Stimulated activated CD4-positive, alpha-beta T cell treated with anti-CD3 and anti-CD28 coated beads, TNF-alpha, amount 100 ng/mL, for 24 hours (primary cell): Measurements from ENCODE around the gene ATP9A.

Experiments used
- DNase-seq, 3 experiments: peaks; one replicate each; pipeline ENCODE4 v3.0.0-alpha.2; 2020; ENCODE audit warnings: low read depth in 3 of 3

Gene ATP9A

DNA sequence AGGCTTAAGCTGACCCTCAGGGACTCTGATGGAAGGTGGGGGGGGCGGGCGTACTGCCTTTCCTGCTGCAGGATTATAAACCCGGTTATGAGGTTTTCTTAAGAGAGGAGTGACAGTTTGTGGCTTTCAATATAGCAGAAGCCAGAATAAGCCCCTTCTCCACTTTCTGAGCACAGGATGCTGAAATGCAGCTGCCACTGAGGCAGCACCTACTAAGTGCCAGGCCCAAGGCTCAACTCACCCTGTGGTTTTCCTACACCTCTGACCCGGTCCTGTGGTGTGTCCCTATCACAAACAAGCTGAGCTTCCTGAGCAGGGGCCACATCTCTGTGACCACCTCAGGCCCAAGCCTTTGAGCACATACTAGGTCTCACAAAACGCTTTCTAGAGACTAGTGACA lies 166.1 kb downstream of the ATP9A start:
- no peak for DNase-seq

DNA sequence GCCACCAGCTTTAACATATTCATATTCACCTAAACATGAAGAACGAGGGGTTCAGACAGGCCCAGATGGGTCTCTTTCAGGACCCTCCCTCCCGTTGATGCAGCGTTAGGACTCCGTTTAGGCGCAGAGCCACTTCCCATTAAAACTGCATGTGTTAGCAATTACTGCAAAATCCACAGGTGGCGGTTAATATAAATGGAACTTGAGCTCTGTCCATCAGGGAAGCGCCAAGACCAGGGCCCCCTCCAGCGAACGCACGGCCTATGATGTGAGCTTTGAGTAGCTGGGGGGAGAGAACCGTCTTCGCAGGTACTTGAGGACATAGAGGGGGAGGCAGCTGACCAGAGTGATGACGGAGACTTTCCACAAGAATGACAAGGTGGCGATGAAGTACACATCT lies 167.2 kb downstream of the ATP9A start:
- no peak for DNase-seq

DNA sequence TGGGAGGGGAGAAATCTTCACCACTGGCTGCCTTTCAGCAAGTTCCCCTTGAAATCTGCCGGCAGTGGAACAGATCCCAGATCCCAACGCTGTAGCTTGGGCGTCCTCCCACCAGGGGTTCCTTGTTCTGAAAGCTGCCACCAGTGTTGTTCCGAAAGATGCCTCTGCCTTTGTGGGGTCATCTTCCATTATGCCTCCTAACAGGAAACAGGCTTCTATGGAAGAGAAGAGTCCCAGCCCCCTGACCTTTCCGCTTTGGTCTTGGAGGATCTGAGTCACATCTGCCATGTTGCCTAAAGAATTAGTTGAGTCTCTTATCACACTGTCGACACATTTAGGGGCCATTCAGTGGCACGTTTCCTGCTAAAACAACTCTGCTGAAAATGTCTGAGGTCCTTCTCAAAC lies 168.2 kb downstream of the ATP9A start:
- DNase-seq = no peak

DNA sequence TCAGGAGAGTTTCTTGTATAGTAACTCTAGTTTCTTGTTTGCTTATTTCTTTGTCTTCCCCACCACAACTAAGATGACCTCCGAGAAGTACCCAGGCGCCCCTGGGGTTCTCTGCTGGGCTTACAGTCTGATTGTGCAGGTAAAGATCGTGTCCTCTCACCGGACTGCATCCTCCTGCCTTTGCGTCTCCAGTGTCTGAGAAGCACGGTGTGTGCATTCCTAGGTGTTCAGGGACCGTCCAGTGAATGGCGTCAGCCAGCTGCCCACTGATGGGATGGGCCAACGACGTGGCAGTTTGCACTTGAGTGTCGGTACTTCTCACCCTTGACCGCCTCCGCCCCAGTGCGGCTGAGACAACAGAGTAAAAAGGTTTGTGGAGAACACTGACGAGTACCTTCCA lies 169.6 kb downstream of the ATP9A start:
- no peak for DNase-seq

DNA sequence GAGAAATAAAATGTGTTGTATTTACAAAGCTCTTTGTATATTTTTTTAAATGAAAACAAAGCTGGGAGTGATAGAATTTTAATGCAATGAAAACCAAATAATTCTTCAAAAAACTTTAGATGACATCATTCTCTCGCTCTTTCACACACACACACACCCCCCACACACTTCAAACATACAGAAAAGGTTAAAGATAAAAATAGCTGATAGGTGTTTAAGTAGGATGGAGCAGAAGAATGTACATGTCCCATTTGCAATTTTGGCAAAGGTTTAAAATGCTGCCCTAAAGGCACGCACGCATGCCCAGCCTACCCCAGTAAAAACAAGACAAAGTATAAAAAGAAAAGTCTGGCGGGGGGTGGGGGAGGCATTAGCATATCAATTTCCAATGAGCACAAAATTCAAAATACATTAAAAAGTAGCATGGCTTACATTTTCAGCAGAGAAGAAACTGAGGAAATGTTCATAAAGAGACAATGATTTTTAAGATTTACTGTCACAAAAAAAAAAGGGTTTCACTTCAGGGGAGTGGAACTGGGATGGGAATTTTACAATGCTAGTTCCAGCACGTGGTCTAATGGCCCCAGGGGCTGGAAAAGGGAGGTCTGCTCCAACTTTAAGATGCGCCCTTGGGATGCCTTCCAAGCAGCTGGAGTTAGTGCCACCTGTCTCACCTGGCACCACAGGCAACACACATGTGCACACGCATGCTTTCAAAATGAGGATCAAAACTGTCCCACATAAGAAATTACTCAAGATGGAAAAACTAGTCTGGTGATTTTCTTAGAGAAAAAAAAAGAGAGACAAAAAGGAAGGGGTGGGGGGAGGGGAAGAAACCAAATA lies 170.6 kb downstream of the ATP9A start:
- no peak for DNase-seq

DNA sequence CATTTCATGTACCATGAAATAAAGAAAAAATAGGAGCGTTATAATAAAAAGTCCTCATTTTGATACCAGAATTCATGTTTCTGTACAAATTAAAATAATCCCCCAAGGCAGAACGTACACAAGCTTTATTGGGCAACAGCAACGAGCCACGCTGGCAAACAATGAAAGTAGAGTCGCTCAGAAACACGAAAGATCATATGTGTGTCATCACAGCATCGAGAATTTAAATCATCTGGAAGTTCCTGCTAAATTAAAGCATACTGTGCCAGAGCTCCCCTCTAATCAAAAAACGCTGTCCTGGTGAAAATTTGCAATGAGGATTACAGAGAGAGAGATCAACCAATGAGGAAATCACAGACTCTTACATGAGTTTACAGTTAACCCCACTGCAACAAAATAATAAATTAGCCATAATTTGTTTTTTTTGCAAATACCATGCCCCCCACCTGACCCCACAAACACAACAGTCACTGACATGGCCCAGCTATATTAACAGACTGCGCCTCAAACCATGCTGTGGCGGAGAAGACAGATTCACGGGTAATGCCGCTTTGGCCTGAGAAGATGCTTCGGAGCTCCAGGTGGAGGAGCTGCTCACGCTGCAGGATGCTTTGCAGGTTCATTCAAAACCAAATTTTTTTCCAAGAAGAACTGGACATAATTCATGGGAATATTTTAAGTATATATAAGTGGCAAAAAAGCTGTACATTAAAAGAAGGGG lies 171.4 kb downstream of the ATP9A start:
- DNase-seq = no peak

DNA sequence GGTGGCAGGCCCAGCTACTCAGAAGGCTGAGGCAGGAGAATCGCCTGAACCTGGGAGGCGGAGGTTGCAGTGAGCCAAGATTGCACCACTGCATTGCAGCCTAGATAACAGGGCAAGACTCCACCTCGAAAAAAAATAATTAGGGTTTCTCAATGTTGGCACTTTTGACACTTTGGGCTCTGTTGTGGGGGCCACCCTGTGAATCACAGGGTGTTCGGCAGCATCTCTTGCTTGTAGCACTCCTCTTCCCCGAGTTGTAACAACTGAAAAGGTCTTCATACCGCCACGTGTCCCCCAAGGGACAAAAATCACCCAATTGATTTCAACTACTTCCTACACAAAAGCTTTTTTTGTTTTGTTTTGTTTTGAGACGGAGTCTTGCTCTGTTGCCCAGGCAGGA lies 172.4 kb downstream of the ATP9A start:
- DNase-seq = no peak

DNA sequence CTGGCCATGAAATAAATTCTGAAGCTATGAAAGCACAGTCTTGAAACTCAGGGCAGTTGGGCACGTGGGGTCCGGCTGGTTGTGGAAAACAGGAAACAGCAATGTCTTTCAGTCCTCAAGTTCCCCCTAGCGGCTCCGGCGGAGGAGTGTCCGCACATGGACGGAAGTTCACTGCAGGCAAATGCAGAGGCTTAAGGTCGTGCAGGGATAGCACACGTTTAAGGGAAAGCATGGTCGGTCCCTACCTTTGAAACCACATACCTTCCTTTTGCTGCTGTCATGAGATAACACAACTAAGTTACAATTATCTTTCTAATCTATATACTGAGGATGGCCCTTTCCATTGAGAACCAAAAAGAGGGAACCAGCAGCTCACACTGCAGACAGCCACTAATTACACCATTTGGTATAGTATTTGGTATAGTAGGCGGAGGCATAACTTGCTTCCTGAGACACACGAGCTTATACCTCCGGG lies 173.1 kb downstream of the ATP9A start:
- DNase-seq = peak; percentile 53 to 80 (median 62)

DNA sequence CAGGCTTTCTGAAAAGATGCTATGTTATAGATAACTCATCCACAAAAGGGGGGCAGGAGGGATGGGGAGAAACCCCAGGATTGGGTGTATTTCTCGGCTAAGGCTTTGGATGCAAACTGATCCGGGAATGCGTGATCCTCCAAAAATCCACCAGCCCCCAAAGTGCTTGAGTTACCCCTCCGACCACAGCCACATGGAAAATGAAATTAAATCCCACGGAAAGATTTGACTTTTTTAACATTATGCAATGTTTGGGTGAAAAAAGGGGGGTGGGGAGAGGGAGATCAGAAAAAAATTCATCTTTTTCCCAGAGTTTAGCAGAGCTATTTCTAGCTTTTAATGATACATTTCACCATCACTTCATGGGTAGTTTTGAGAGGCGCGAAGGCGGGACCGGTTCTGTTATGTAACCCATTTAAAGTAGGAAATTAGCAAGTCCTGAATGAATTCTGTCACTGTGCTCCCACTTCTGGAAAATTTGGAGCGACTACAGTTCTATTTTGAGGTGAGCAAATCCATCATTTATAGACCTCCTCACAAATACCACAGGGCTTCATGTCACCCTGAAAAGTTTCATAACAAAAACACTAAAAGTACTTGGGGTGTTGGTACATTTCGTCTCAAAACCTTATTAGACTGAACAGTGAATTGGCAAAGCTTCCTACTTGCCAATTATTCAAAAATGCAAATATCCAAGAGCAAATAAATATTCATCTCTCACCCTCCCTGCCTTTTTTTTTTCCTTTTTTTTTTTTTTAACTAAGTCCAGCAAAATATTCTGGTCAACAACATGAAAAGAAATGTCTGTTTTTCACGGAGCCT lies 173.7 kb downstream of the ATP9A start:
- no peak for DNase-seq

DNA sequence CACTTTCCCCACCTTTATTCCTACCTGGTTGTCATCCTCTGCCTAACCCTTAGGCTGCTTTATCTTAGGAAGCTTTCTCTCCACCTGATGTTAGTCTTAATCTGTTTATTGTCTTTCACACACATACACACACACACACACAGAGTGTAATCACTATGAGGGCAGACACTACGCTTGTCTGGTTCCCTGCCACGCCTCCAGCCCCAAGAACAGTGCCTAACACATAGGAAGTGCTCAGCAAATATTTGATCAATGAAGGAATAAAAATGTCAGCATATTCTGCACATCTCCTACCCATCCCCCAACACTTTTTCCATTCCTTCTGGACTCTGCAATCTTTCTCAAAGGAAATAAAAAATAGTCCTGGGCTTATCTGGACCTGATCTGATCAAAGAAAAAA lies 174.6 kb downstream of the ATP9A start:
- no peak for DNase-seq

DNA sequence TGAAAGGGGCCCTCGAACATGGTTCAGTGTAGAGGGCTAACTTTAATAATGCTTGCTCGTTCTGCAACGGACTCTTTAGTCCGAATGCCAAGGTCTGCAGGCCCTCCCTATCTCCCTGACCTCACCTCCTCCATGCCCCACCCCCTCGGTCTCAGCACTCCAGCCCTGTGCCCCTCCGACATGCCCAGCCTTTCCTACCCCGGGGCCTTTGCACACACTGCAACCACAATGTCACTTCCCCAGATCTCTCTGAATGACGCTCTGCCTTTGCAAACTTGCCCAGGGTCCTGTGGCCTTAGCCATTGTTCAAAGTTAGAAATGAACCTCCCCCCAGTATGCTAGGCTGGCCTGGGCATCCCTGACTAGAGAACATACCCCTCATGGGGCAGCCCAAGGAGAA lies 175.6 kb downstream of the ATP9A start:
- no peak for DNase-seq

DNA sequence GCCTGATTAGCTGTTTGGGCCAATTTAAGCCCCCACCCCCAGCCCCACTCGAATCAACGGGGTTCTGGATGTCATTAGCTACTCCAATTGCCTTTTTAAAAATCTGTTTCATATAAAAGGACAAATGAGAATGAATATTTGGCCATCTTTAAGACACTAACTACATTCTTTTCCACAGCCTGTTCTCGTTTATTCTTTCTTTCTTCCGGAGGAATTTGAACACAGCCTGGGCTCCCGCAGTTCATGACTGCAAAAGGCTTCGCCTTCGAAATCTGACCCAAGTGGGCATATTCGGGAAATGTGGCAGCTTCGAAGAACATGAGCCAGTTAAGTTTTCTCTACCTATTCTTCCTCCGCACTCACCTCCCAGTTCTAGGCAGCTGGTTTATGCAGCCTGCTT lies 176.3 kb downstream of the ATP9A start:
- DNase-seq = no peak

DNA sequence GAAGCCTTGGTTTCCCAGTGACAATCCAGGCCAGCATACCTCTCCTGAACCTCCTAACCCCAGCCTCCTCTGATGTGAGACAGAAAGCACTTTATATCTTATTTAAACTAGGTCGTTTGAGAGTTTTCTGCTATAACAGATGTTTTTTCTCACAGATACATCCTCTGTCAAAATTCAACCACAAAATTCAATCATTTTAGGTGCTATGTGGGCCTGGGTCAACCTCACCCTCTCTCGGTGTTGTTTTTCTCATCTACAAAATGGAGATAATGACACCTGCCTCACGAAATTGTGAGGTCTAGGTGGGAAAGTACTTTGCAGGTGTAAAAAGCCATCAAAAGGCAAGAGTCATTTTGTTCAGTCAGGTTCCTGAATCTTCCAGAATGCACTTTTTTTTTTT lies 179.4 kb downstream of the ATP9A start:
- no peak for DNase-seq

DNA sequence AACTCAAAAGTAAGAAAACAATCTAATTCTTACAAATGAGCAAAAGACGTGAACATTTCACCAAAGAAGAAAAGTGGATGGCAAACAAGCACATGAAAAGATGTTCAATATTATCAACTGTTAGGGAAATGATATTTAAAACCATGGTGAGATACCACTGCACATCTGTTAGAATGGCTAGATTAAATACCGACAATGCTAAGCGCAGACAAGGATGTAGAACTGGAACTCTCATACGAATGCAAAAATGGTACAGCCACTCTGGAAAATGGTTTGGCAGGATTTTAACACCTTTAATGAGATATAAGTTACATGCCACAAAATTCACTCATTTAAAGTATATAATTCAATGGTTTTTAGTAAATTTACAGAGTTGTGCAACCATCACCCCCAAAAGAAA lies 181.0 kb downstream of the ATP9A start:
- DNase-seq = no peak

DNA sequence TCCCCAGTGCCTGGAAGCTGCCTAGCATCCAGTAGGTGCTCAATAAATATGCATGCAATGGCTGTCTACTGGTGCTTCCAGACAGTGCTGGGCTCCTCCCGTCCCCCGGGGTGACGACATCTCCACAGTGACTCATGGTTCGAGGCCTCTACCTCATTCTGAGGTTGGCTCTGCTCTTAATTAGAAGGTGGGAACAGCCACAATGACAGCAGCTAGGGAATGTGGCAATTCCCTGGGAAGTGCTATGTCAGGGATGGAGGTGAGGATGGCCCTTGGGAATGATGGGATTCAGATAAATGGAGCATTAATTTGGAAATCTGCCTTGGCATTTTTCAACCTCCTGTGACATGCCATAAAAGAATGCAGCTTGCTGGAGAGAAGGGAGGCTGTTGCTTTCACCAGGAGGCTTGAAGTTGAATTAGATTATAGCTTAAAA lies 182.2 kb downstream of the ATP9A start:
- DNase-seq = no peak

DNA sequence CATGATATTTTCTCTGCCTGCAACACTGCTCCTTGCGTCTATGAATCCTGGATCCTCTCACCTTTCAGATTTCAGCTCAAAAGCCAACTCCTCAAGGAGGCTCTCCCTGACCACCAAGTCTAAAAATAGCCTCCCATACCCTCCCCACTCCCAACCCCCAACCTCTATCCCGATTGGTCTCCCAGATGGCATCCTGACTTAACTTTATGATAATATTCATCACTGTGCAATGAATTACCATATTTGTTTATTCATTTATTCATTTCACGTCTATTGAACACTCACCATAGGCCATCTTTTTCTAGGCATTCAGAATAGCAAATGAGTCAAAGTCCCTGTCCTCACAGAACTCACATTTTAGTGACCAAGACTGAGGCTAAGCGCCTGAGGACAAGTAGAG lies 183.0 kb downstream of the ATP9A start:
- no peak for DNase-seq

DNA sequence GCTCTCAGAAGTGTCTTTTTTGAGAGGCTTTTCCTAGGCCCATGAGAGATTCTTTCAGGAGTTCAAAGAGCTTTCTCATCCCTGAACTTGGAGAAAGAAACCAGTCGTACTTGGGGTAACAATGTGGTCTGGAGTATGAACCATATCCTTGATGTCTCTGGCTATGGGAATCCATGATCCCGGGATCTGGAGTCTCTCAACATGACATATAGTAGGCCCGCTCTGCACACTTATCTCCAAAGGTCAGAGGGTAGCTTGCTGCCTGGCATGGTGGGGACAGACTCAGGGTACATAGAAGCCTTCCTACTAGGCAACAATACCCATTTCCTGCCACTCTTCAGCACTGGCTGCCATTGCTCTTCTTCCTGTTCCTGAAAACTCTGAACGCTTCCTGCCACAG lies 183.5 kb downstream of the ATP9A start:
- no peak for DNase-seq

DNA sequence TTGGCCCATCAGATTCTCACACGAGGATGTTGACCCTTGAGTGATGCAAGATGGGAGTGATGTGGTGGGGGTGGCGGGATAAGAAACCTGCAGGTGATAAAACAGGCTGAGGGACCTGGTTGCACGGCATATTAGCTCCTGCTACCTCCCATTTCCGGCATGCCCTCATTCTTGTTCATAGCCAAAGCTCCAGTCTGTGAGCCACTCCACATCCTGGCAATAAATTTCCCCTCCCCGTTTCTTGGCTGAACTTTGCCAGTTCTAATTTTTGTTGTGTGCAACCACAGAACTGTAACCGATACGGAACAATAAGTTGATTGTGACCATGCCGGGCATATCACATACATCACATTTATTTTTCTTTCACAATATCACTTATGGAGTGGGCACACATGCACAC lies 184.1 kb downstream of the ATP9A start:
- no peak for DNase-seq

DNA sequence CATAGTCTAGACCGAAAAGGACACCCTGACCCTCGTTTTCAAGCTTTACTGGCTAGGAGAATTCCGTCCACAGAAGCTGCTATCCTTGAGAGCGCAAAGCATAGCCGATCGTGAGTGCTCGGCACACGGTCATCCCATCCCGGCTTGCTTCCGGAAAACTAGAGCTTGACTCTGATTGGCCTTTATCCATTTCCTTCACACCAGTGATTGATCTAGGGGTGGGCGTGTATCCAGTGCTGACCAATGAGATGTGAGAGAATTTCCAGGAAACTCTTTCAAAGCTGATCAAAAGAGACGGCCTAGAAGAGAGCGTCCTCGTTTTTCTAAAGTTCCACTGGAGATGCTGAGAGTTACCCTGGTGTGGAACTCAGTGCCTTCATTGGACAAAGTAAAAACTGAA lies 184.7 kb downstream of the ATP9A start:
- DNase-seq = no peak

DNA sequence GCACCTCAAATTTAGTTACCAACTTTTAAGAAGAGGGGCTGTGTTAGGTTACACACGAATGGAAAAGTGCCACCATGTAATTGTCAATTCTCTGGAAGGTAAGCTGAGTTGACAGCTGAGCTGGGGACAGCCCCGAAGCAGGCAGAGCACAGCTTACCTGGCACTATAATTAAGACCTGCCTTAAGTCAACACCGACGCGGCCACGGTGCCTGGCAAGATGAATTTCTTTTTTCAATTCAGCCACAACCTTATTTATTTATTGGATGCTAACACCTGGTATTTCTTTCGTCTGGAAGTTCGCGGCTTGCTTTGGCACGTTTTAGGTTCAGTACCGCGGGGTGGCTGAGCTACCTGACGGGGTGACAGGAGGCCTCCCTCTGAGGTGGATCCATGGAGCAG lies 185.1 kb downstream of the ATP9A start:
- DNase-seq = no peak

DNA sequence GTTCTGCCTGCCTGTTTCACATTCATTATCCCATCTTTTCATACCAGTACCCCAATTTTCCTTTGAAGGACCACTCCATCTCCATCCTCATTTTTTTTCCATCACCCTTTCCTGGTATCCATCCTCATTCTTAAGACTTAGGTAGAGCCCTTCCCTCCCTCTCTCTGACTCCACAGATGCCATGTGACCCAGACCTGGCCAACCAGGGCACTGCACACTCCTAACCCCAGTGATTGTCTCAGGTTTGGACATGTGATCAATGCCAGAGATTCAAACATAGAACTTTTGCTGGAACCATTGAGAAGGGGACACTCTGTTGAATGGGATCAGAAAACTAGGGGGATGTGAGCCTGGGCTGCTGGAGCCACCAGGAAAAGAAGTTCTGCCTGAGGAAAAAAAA lies 186.6 kb downstream of the ATP9A start:
- no peak for DNase-seq

DNA sequence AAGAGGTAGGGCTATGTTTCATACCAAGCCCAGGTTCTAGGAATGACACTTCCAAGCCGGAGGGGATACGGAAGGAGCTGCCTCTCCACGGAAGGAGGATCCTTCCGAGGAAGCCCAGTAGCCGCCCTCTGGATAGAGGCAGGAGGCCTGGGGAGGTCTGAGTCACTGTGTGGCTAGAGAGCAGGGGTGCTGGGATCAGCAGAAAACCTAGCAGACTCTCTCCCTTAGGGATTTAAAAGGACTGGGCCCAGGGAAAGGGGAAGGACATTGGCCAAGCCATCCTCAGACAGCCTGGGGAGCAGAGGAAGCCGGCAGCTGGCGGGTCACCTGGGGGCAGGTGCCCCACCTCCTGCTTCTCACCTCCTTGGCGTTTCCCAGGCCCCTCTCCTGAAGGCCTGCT lies 189.1 kb downstream of the ATP9A start:
- no peak for DNase-seq

DNA sequence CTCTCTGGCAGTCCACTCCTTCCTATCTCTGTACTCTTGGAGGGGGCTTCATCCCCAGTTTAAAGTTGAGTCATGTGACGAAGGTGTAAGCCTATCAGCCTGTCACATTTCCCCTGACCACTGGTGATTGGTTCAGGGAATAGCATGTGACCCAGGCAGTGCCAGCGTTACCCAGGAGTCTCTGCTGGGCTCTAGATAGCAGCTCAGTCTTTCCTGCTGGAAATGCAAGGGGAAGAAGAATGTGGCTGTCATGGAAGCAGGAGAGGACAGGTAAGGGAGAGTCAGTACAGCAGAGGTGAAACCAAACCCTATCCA lies 190.1 kb downstream of the ATP9A start:
- DNase-seq = no peak
